Gastrocnemius medialis (tissue), 4 donors: ENCODE data around the gene NCOA7.

Experiments
- POLR2A ChIP-seq, 2 donors: fragments of 450-650 bp; IDR thresholded peaks; one replicate each; pipeline ENCODE4 v1.6.1; 2017; ENCODE audit warnings: antibody characterized with exemption in 2 of 2, mild to moderate bottlenecking in 2 of 2, moderate library complexity in 2 of 2
- TF ChIP-seq, protein P1 (sequence below), 5 experiments: fragments of 450-650 bp in 3 of 5; fragments of 200-600 bp in 2 of 5; sonication (generic) in 2 of 5; IDR thresholded peaks in 4 of 5; conservative IDR thresholded peaks in 1 of 5; 1 replicate in 4 of 5; 2 replicates in 1 of 5; pipeline ENCODE4 v1.5.1; 2016 to 2019; ENCODE audit warnings: antibody characterized with exemption in 5 of 5, mild to moderate bottlenecking in 3 of 5, moderate library complexity in 3 of 5

DNA sequence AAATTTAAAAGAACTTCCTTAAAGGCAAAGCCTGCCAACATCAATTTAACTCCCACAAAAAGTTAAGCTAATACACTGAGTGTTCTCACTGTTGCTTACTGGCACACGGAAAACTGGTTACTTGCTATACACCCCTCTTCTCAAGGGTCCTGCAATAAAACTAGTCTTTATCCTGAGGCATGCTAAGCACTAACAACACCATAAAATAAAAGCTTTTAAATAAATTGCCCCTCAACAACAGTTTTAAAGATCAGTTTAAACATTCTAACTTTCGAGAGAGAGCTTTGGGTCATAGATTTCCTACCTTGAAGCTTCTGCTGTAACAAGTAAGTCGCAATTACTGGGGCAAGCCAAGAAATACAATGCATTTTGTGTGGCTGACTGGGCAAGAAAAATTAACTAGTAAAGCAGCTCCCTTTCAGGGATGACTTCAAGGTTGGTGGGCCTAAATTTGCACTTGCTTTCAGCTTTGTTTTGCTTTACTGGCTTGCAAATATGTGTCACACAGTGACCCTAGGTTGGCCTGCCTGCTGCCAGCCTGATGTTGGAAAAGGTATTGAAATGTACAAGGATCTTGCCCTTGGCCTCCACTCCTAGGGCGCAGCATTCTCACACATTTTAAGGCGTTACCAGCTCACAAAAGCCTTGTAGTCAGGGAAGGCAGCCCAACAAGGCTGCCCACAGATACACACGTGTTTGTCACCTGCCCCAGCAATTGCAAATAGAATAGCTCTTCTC, 45.3 kb upstream of the NCOA7 start:
- TF ChIP-seq, protein P1, sequence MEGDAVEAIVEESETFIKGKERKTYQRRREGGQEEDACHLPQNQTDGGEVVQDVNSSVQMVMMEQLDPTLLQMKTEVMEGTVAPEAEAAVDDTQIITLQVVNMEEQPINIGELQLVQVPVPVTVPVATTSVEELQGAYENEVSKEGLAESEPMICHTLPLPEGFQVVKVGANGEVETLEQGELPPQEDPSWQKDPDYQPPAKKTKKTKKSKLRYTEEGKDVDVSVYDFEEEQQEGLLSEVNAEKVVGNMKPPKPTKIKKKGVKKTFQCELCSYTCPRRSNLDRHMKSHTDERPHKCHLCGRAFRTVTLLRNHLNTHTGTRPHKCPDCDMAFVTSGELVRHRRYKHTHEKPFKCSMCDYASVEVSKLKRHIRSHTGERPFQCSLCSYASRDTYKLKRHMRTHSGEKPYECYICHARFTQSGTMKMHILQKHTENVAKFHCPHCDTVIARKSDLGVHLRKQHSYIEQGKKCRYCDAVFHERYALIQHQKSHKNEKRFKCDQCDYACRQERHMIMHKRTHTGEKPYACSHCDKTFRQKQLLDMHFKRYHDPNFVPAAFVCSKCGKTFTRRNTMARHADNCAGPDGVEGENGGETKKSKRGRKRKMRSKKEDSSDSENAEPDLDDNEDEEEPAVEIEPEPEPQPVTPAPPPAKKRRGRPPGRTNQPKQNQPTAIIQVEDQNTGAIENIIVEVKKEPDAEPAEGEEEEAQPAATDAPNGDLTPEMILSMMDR (IDR thresholded peaks at IDR 0.05 in 4 of 5, conservative IDR thresholded peaks at IDR 0.05 in 1 of 5), result no peak
- no peak for TF ChIP-seq POLR2A (IDR thresholded peaks at IDR 0.05)
